ENCODE measurements around the gene CHD2.

The CHD2 gene

GRCh38 chr15:92885224-92886041 is 14.7 kb upstream of the CHD2 start:
- DNase-seq (ENCODE audit: low spot score), result no peak

- no peak for DNase-seq (ENCODE audit: low spot score)
Observed at GRCh38 chr15:92886042-92886537, 14.0 kb upstream of the CHD2 start.

GRCh38 chr15:92886815-92887214 is 13.3 kb upstream of the CHD2 start:
- DNase-seq (ENCODE audit: low spot score), result no peak

- no peak for DNase-seq (ENCODE audit: low spot score)
Observed at GRCh38 chr15:92887869-92888268, 12.3 kb upstream of the CHD2 start.

GRCh38 chr15:92889390-92890107 is 10.6 kb upstream of the CHD2 start:
- DNase-seq (ENCODE audit: low spot score), result no peak

- DNase-seq (ENCODE audit: low spot score), result no peak
Observed at GRCh38 chr15:92891533-92892200, 8.5 kb upstream of the CHD2 start.

GRCh38 chr15:92892201-92892555 is 7.9 kb upstream of the CHD2 start:
- no peak for DNase-seq (ENCODE audit: low spot score)

GRCh38 chr15:92893200-92893599 is 6.9 kb upstream of the CHD2 start:
- DNase-seq (ENCODE audit: low spot score), result no peak

- DNase-seq (ENCODE audit: low spot score), result no peak
Observed at GRCh38 chr15:92896561-92896960, 3.6 kb upstream of the CHD2 start.

- DNase-seq (ENCODE audit: low spot score), result no peak
Observed at GRCh38 chr15:92897620-92898019, 2.5 kb upstream of the CHD2 start.

- no peak for DNase-seq (ENCODE audit: low spot score)
Observed at GRCh38 chr15:92898988-92899582, 1.0 kb upstream of the CHD2 start.

- DNase-seq (ENCODE audit: low spot score), result no peak
Observed at GRCh38 chr15:92899601-92899947, 550 bp upstream of the CHD2 start.

- DNase-seq (ENCODE audit: low spot score), result no peak
Observed at GRCh38 chr15:92900731-92901071, 577 bp downstream of the CHD2 start.

GRCh38 chr15:92901072-92901761 is 1.1 kb downstream of the CHD2 start:
- DNase-seq (ENCODE audit: low spot score), result no peak

- DNase-seq (ENCODE audit: low spot score), result no peak
Observed at GRCh38 chr15:92901995-92902394, 1.9 kb downstream of the CHD2 start.

GRCh38 chr15:92902737-92903593 is 2.8 kb downstream of the CHD2 start:
- no peak for DNase-seq (ENCODE audit: low spot score)

- no peak for DNase-seq (ENCODE audit: low spot score)
Observed at GRCh38 chr15:92903631-92903965, 3.5 kb downstream of the CHD2 start.

GRCh38 chr15:92903966-92904721 is 4.0 kb downstream of the CHD2 start:
- peak; percentile 83 for DNase-seq (ENCODE audit: low spot score)

GRCh38 chr15:92904722-92905571 is 4.8 kb downstream of the CHD2 start:
- DNase-seq (ENCODE audit: low spot score), result no peak

GRCh38 chr15:92906020-92906419 is 5.9 kb downstream of the CHD2 start:
- no peak for DNase-seq (ENCODE audit: low spot score)

Measured in HuH-7.5 (cell line).